Endodermal cell (in vitro differentiated cells): ENCODE measurements around the gene STX17. TPM values are rescaled to one million over a fixed set of nuclear protein-coding genes. Genes with fewer than 3 reads are reported as not detected.
A peak's percentile ranks its signal among the peaks of the same experiment; 100 is the strongest.

Experiments used
- DNase-seq: peaks from one replicate; pipeline ENCODE4 v3.0.0-alpha.2; 2017
- H3K27ac ChIP-seq: 2 replicates; pipeline ENCODE4 v1.5.1; 2013; ENCODE audit warnings: mild to moderate bottlenecking, low read depth, low read length, moderate library complexity
- H3K27me3 ChIP-seq: 2 replicates; pipeline ENCODE4 v1.6.1; 2013; ENCODE audit warnings: mild to moderate bottlenecking, low read length, moderate library complexity; ENCODE audit not compliant: insufficient read depth, control insufficient read depth, poor library complexity, severe bottlenecking
- H3K36me3 ChIP-seq: 2 replicates; pipeline ENCODE4 v1.7.0; 2013; ENCODE audit warnings: mild to moderate bottlenecking, low read length, moderate library complexity; ENCODE audit not compliant: control insufficient read depth, insufficient read depth
- H3K4me1 ChIP-seq: one replicate; pipeline ENCODE4 v1.7.0; 2013; ENCODE audit warnings: low read length; ENCODE audit not compliant: control insufficient read depth, insufficient read depth
- H3K4me3 ChIP-seq: 2 replicates; pipeline ENCODE4 v1.5.1; 2013; ENCODE audit warnings: mild to moderate bottlenecking, low read length, moderate library complexity
- H3K9ac ChIP-seq: 2 replicates; pipeline ENCODE4 v1.6.1; 2013; ENCODE audit warnings: mild to moderate bottlenecking, low read length, moderate library complexity; ENCODE audit not compliant: poor library complexity, severe bottlenecking; ENCODE audit errors: extremely low read depth
- H3K9me3 ChIP-seq: 2 replicates; pipeline ENCODE4 v1.6.1; 2013; ENCODE audit warnings: mild to moderate bottlenecking, low read length, moderate library complexity; ENCODE audit not compliant: control insufficient read depth
- H3K27ac Mint-ChIP-seq: 2 replicates; pipeline ENCODE4 v1.8.0; 2020; ENCODE audit warnings: mixed read lengths
- H3K27me3 Mint-ChIP-seq: 2 replicates; pipeline ENCODE4 v1.8.0; 2021; ENCODE audit warnings: mild to moderate bottlenecking, mixed read lengths; ENCODE audit not compliant: insufficient read depth
- H3K36me3 Mint-ChIP-seq: 2 replicates; pipeline ENCODE4 v1.8.0; 2020; ENCODE audit warnings: low read depth, mixed read lengths
- H3K4me1 Mint-ChIP-seq: 2 replicates; pipeline ENCODE4 v1.8.0; 2020; ENCODE audit warnings: mixed read lengths
- H3K4me3 Mint-ChIP-seq: 2 replicates; pipeline ENCODE4 v1.8.0; 2020; ENCODE audit warnings: mild to moderate bottlenecking, moderate library complexity, mixed read lengths
- H3K9me3 Mint-ChIP-seq: 2 replicates; pipeline ENCODE4 v1.8.0; 2020; ENCODE audit warnings: mild to moderate bottlenecking, mixed read lengths
- CTCF ChIP-seq: fragments of 200-600 bp; sonication (generic); conservative IDR thresholded peaks from 2 replicates; pipeline ENCODE4 v1.5.0; 2021; ENCODE audit warnings: antibody characterized with exemption, mild to moderate bottlenecking
- WGBS, 2 experiments: methylation state at CpG; one replicate each; pipeline versions ENCODE4 v1.1.5 to v1.1.7; 2013; ENCODE audit warnings: missing lambda C conversion rate in 2 of 2, mixed read lengths in 1 of 2; ENCODE audit not compliant: insufficient coverage in 1 of 2, insufficient read length in 1 of 2; 5-methylcytosine and 5-hydroxymethylcytosine counted together
- total RNA-seq, 2 donors: library from RNA; stranded (reverse); fragmentation: NEBNext Ultra II Directional in 1 of 2; extraction: Animal tissue kit (Norgen Biotek cat#: 25700) in 1 of 2; gene quantifications; 2 replicates in 1 of 2; 3 replicates in 1 of 2; pipeline ENCODE4 v1.2.1, GENCODE V29; 2021

Gene STX17
- total RNA-seq, 2 donors from 2014 or later: 31.6 to 47.4 TPM

DNA sequence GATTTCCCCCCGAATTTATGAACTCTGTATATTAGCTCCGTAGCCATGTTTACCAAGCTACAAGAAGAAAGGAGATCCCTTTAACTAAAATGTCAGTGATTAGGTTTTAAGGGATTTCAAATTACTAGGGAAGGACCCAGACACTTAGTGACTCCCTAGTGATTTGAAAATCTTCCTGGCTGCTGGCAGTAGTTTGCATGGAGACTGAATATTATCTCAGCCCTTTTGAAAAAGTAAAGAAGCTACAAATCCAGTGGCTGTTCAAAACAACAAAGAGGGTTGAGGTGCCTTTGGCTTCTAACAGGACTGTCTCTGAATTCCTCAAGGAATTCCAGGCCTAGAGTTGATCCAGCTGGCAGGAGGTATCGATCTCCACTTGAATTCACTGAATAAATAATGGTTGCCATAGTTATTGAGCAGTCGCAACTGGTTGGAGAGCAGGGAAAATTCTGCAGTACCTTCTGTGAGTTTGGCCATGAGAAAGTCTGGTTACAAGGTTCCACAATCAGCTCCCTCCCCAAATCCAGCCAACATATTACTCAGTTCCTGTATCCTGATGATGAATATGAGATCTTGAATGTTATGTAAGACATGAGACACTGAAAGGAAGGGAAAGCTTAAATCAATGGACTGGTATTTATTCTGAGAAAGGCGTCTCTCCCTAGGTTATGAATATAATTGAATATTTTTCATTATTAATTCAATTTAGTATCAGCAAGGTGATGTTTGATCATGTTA, 47.0 kb upstream of the STX17 start:
- DNase-seq: peak; percentile 53
- 53 to 75% methylated on average over 3 to 4 of the region's 5 CpGs for WGBS, 2 experiments
- peaks cover 2% of the 10 kb centered on the region for H3K9me3 Mint-ChIP-seq
- H3K36me3 ChIP-seq: no peaks in the 10 kb centered on the region
- H3K36me3 Mint-ChIP-seq: no peaks in the 10 kb centered on the region
- H3K9ac ChIP-seq: peak overlapping the region; percentile 38
- peaks cover 27% of the 10 kb centered on the region for H3K4me1 Mint-ChIP-seq
- H3K4me3 ChIP-seq: no peak overlapping the region
- H3K4me3 Mint-ChIP-seq: no peak overlapping the region
- H3K27ac Mint-ChIP-seq: peak overlapping the region; percentile 36
- TF ChIP-seq CTCF: no peak
- H3K27ac ChIP-seq: peak overlapping the region; percentile 62
- no peaks in the 10 kb centered on the region for H3K27me3 Mint-ChIP-seq
- no peaks in the 10 kb centered on the region for H3K27me3 ChIP-seq
- H3K4me1 ChIP-seq: peaks cover 3% of the 10 kb centered on the region
- H3K9me3 ChIP-seq: no peaks in the 10 kb centered on the region

GRCh38 chr9:99860266-99860665, 46.2 kb upstream of the STX17 start:
- Mint-ChIP-seq H3K4me3 (no peak overlapping the region), H3K27me3 (no peaks in the 10 kb centered on the region), H3K4me1 (peaks cover 27% of the 10 kb centered on the region), H3K27ac (no peak overlapping the region), H3K9me3 (no peaks in the 10 kb centered on the region), H3K36me3 (no peaks in the 10 kb centered on the region)
- no peak for TF ChIP-seq CTCF
- H3K36me3 ChIP-seq: no peaks in the 10 kb centered on the region
- H3K9ac ChIP-seq: no peak overlapping the region
- peaks cover 3% of the 10 kb centered on the region for H3K4me1 ChIP-seq
- no peak for DNase-seq
- no peaks in the 10 kb centered on the region for H3K9me3 ChIP-seq
- no peak overlapping the region for H3K27ac ChIP-seq
- 43 to 89% methylated on average over 1 of the region's 1 CpG for WGBS, 2 experiments
- no peaks in the 10 kb centered on the region for H3K27me3 ChIP-seq
- H3K4me3 ChIP-seq: no peak overlapping the region

DNA sequence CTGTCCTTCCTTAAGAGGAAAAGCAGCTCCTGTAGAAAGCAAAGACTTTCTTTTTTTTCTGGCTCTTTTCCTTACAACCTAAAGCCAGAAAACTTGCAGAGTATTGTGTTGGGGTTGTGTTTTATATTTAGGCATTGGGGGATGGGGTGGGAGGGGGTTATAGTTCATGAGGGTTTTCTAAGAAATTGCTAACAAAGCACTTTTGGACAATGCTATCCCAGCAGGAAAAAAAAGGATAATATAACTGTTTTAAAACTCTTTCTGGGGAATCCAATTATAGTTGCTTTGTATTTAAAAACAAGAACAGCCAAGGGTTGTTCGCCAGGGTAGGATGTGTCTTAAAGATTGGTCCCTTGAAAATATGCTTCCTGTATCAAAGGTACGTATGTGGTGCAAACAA, 42.5 kb upstream of the STX17 start:
- H3K27me3 ChIP-seq: no peaks in the 10 kb centered on the region
- no peaks in the 10 kb centered on the region for H3K9me3 ChIP-seq
- H3K4me3 ChIP-seq: no peak overlapping the region
- 93 to 100% methylated on average over 1 to 2 of the region's 2 CpGs for WGBS, 2 experiments
- no peak overlapping the region for H3K4me3 Mint-ChIP-seq
- H3K36me3 ChIP-seq: no peaks in the 10 kb centered on the region
- no peak for TF ChIP-seq CTCF
- no peak overlapping the region for H3K9ac ChIP-seq
- no peak for DNase-seq
- peaks cover 21% of the 10 kb centered on the region for H3K4me1 Mint-ChIP-seq
- no peak overlapping the region for H3K27ac Mint-ChIP-seq
- no peaks in the 10 kb centered on the region for H3K4me1 ChIP-seq
- H3K9me3 Mint-ChIP-seq: no peaks in the 10 kb centered on the region
- no peaks in the 10 kb centered on the region for H3K36me3 Mint-ChIP-seq
- H3K27ac ChIP-seq: no peak overlapping the region
- no peaks in the 10 kb centered on the region for H3K27me3 Mint-ChIP-seq
